Measurements from ENCODE around the gene PLAAT2. TPM values are rescaled to one million over a fixed set of nuclear protein-coding genes. Genes with fewer than 3 reads are reported as not detected.

The PLAAT2 gene
- total RNA-seq, 1 experiment from 2014 or later, result not detected

DNA sequence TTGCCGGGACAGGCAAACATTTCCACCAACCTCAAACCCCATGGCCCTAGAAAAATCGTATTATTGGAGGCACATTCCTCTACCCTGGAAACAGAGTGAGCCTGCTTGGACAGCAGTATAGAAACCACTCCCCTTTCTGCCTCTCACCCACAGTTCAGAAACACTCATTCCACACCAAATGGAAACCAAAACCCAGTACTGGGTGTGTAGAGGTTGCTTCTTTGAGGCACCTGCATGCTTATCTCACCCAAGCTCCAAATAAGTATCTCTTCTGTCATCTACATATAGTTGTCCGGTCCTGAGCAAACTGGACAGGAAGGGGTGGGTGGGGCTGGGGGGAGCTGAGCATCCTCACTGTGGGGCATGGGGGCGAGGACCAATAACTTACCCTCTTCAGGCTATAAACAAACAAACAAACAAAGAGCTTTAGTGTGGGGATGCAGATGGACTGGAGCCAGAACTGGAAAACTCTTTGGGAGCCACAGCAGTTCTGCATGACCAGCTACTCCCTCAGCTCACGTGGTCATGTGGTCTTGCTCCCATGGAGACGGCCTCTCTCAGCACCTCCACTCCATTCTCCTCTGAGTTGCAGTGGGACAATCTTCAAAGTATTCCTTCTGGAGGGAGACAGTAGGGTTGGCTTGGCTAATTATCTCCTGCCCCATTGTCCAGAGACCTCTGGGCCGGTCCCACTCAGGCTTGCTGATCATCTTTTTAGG is 1.0 kb upstream of the PLAAT2 start:
- TF ChIP-seq, protein P1, sequence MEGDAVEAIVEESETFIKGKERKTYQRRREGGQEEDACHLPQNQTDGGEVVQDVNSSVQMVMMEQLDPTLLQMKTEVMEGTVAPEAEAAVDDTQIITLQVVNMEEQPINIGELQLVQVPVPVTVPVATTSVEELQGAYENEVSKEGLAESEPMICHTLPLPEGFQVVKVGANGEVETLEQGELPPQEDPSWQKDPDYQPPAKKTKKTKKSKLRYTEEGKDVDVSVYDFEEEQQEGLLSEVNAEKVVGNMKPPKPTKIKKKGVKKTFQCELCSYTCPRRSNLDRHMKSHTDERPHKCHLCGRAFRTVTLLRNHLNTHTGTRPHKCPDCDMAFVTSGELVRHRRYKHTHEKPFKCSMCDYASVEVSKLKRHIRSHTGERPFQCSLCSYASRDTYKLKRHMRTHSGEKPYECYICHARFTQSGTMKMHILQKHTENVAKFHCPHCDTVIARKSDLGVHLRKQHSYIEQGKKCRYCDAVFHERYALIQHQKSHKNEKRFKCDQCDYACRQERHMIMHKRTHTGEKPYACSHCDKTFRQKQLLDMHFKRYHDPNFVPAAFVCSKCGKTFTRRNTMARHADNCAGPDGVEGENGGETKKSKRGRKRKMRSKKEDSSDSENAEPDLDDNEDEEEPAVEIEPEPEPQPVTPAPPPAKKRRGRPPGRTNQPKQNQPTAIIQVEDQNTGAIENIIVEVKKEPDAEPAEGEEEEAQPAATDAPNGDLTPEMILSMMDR (conservative IDR thresholded peaks at IDR 0.05; ENCODE audit: low read depth, low read length), result no peak
- TF ChIP-seq EZH2 (IDR thresholded peaks at IDR 0.05; ENCODE audit: borderline replicate concordance, low read depth, low read length, poor library complexity, severe bottlenecking), result no peak
- Histone ChIP-seq H3K9me3 (ENCODE audit: low read depth, low read length, poor library complexity, severe bottlenecking) (no peaks in the 10 kb centered on the region), H3K4me1 (ENCODE audit: insufficient read depth, low read length, poor library complexity, severe bottlenecking) (peaks cover 6% of the 10 kb centered on the region), H3K4me3 (ENCODE audit: low read depth, low read length, poor library complexity, severe bottlenecking) (no peak overlapping the region), H3K36me3 (ENCODE audit: insufficient read depth, low read length, poor library complexity, severe bottlenecking) (no peaks in the 10 kb centered on the region), H3K27ac (ENCODE audit: low read depth, low read length, poor library complexity, severe bottlenecking) (no peak overlapping the region), H3K27me3 (replicated peaks; ENCODE audit: insufficient read depth, low read depth, low read length, poor library complexity) (no peaks in the 10 kb centered on the region)
- DNase-seq (ENCODE audit: low spot score), result no peak
- CTCF ChIA-PET, result interaction anchor here (0.5 to 0.6 kb wide), 2 partner anchors 120 to 230 kb away, joined by 3 to 4 read pairs; no protein-coding TSS in a partner anchor
- intact Hi-C loops (cut with micrococcal nuclease; ENCODE audit: unreplicated experiment), result no loop called here
- BruUV-seq (replicated peaks), result no TSS peak
- POLR2A ChIA-PET (ENCODE audit: low non-redundant PET), result no interaction called here

DNA sequence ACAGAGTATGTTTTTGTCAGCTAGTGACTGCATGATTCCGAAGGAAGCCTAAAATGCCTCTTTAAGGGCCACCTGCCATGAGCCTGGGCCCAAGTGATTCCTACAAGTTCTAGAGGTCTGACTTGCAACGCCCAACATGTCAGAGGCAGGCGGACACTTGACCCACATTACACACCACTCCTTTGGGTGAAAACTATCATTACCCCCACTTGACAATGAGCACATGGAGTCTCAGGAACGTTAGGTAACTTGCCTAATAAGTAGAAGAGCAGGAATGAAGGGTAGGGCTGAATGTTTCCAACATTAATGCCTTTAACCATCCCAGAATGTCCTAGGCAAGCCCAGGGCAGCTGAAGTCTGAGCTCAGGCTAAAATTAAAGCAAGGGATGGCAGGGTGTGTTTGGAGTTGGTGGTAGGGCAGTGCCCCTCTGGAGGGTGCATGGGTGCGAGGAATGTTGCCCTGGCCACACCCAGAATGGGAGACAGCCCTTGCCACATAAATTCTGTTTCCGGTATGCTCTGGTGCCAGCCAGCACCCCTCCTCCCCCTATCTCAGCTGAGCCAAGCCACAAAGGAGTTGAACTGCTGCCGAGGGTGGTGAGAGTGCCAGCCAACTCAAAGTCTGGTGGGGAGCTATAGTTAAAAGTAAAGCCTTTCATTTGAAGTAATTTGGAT is 2.5 kb downstream of the PLAAT2 start:
- ChIA-PET CTCF (no interaction called here), POLR2A (ENCODE audit: low non-redundant PET) (no interaction called here)
- BruUV-seq (replicated peaks), result no TSS peak

DNA sequence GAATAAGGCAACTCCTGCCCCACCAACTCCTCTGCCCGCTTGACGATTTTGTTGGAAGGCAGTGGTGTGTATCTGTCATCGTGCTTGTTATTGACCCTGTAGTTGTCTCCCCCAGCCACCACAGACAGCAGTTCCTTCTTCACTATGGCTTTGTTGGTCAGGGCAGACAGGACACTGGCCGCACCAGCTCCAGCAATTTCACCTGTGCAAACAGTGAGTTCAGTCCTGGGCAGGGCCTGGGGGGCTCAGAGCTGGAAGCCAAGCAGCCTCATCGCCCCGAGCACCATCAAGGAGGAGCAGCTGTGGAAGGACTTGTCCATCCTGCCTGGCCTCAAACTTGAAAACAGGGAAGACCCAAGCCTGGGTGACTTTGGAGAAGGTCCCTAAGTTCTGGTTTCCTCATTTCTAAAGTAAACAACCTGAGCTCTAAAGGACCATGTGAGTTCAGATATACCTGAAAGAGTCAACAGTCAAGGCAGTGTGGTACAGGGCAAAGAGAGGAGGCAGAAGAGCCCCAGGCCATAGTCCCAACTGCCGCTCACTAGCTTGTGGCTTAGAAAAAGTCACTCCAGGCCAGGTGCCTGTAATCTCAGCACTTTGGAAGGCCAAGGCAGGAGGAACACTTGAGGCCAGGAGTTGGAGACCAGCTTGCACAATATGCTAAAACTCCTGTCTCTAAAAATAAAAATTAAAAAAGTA is 4.6 kb downstream of the PLAAT2 start:
- H3K4me1 ChIP-seq (ENCODE audit: insufficient read depth, low read length, poor library complexity, severe bottlenecking), result no peaks in the 10 kb centered on the region
- CTCF ChIA-PET, result interaction anchor here (0.7 kb wide), 1 partner anchor 77 kb away, joined by 4 read pairs; no protein-coding TSS in a partner anchor
- intact Hi-C loops (cut with micrococcal nuclease; ENCODE audit: unreplicated experiment), result no loop called here
- no peaks in the 10 kb centered on the region for H3K27me3 ChIP-seq (replicated peaks; ENCODE audit: insufficient read depth, low read depth, low read length, poor library complexity)
- H3K27ac ChIP-seq (ENCODE audit: low read depth, low read length, poor library complexity, severe bottlenecking), result no peak overlapping the region
- no peaks in the 10 kb centered on the region for H3K9me3 ChIP-seq (ENCODE audit: low read depth, low read length, poor library complexity, severe bottlenecking)
- no peaks in the 10 kb centered on the region for H3K36me3 ChIP-seq (ENCODE audit: insufficient read depth, low read length, poor library complexity, severe bottlenecking)
- no peak for TF ChIP-seq EZH2 (IDR thresholded peaks at IDR 0.05; ENCODE audit: borderline replicate concordance, low read depth, low read length, poor library complexity, severe bottlenecking)
- TF ChIP-seq, protein P1 (conservative IDR thresholded peaks at IDR 0.05; ENCODE audit: low read depth, low read length), result no peak
- POLR2A ChIA-PET (ENCODE audit: low non-redundant PET), result no interaction called here
- H3K4me3 ChIP-seq (ENCODE audit: low read depth, low read length, poor library complexity, severe bottlenecking), result no peak overlapping the region
- DNase-seq (ENCODE audit: low spot score), result no peak
- no TSS peak for BruUV-seq (replicated peaks)

More for the DNA sequence above, 2.5 kb downstream of the PLAAT2 start:
- H3K9me3 ChIP-seq (ENCODE audit: low read depth, low read length, poor library complexity, severe bottlenecking), result no peaks in the 10 kb centered on the region
- no peak for DNase-seq (ENCODE audit: low spot score)
- intact Hi-C loops (cut with micrococcal nuclease; ENCODE audit: unreplicated experiment), result no loop called here
- no peaks in the 10 kb centered on the region for H3K36me3 ChIP-seq (ENCODE audit: insufficient read depth, low read length, poor library complexity, severe bottlenecking)
- no peak overlapping the region for H3K27ac ChIP-seq (ENCODE audit: low read depth, low read length, poor library complexity, severe bottlenecking)
- no peaks in the 10 kb centered on the region for H3K27me3 ChIP-seq (replicated peaks; ENCODE audit: insufficient read depth, low read depth, low read length, poor library complexity)
- no peak overlapping the region for H3K4me3 ChIP-seq (ENCODE audit: low read depth, low read length, poor library complexity, severe bottlenecking)
- no peaks in the 10 kb centered on the region for H3K4me1 ChIP-seq (ENCODE audit: insufficient read depth, low read length, poor library complexity, severe bottlenecking)
- no peak for TF ChIP-seq EZH2 (IDR thresholded peaks at IDR 0.05; ENCODE audit: borderline replicate concordance, low read depth, low read length, poor library complexity, severe bottlenecking)
- TF ChIP-seq, protein P1 (conservative IDR thresholded peaks at IDR 0.05; ENCODE audit: low read depth, low read length), result no peak
